Activated CD8-positive, alpha-beta T cell treated with anti-CD3 and anti-CD28 coated beads, Interleukin-2, amount 10 ng/mL, durations not matched to agents 7 days and 5 days (primary cell): Measurements from ENCODE around the gene GLB1L3. TPM values are rescaled to one million over a fixed set of nuclear protein-coding genes. Genes with fewer than 3 reads are reported as not detected.
A peak's percentile ranks its signal among the peaks of the same experiment; 100 is the strongest.

ENCODE experiments used
- ATAC-seq: fragments of 150-1000 bp; cut with Tn5 transposase; one replicate; pipeline ENCODE4 v1.10.0; 2021; ENCODE audit warnings: moderate library complexity
- CTCF ChIA-PET: fragments of 350-600 bp; sonication (Branson Sonifier 250); formaldehyde crosslinking; loops from one replicate; lab custom pipeline; 2021; ENCODE audit warnings: antibody characterized with exemption; lab: Charles Lee
- POLR2A ChIA-PET: fragments of 350-600 bp; sonication (Branson Sonifier 250); formaldehyde crosslinking; loops from one replicate; lab custom pipeline; 2021; ENCODE audit warnings: antibody characterized with exemption; lab: Charles Lee
- DNase-seq: peaks from one replicate; pipeline ENCODE4 v3.0.0-alpha.2; 2020
- H3K27ac Mint-ChIP-seq: one replicate; pipeline ENCODE4 v1.8.0; 2021; ENCODE audit warnings: mild to moderate bottlenecking, mixed read lengths
- H3K27me3 Mint-ChIP-seq: one replicate; pipeline ENCODE4 v1.8.0; 2021; ENCODE audit warnings: low read depth, mixed read lengths
- H3K36me3 Mint-ChIP-seq: one replicate; pipeline ENCODE4 v1.8.0; 2021; ENCODE audit warnings: low read depth, mixed read lengths
- H3K4me1 Mint-ChIP-seq: one replicate; pipeline ENCODE4 v1.8.0; 2021; ENCODE audit warnings: low read depth, mixed read lengths
- H3K4me3 Mint-ChIP-seq: one replicate; pipeline ENCODE4 v1.8.0; 2021; ENCODE audit warnings: mild to moderate bottlenecking, mixed read lengths
- H3K9me3 Mint-ChIP-seq: one replicate; pipeline ENCODE4 v1.8.0; 2022; ENCODE audit warnings: mixed read lengths; ENCODE audit not compliant: insufficient read depth
- total RNA-seq, 2 experiments: library from RNA; stranded (reverse); gene quantifications; one replicate each; pipeline ENCODE4 v1.2.3, GENCODE V29; 2021

GLB1L3 gene, protein sequence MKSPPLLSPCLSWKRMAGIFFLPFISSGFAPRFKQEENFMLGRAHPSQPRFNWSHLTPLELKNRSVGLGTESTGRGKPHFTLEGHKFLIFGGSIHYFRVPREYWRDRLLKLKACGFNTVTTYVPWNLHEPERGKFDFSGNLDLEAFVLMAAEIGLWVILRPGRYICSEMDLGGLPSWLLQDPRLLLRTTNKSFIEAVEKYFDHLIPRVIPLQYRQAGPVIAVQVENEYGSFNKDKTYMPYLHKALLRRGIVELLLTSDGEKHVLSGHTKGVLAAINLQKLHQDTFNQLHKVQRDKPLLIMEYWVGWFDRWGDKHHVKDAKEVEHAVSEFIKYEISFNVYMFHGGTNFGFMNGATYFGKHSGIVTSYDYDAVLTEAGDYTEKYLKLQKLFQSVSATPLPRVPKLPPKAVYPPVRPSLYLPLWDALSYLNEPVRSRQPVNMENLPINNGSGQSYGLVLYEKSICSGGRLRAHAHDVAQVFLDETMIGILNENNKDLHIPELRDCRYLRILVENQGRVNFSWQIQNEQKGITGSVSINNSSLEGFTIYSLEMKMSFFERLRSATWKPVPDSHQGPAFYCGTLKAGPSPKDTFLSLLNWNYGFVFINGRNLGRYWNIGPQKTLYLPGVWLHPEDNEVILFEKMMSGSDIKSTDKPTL
- total RNA-seq = 1 to 10 TPM; 3.8 to 4.0 TPM

DNA sequence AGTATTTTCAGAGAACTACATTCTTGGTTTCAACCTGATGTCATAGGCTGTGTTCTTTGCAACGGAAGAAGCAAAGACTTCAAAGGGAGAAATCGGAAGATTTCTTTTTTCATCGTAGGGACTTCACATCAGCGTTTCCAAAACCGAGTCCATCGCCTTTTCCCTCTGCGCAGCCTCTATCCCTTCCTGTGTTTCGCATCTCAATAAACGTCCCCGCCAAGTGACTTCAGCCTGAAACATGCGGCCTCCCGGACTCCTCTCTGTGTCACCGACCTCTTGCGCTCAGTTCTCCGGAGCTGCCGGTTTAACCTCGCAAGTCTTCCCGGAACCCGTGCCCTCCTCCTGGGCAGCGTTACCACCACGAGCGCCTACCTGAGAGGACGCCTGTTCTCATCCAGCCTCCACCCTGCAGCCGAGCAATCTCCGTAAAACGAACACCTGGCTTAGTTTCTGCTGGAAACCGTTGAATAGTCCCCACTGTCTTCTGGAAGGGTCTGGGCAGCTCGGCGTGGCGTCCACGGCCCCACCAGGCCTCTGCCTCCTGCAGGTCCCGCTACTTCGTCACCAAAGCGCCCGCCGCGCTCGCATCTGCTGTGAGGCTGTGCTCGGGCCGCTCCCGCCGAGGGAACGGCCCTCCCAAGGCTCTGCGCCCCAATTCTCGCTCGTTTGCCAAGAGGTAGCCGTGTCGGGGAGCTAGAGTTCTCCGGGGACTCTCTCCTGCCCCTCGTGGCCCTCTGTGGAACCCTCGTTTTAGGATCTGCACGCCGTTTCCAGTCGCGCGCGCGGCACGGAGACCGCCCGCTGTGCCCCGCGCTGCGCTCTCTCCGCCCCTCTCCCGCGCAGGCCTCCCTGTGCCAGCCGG is at the start of gene GLB1L3:
Gene GLB1L3, plus strand, starts transcription at position 846 of the 862 bp plus-strand sequence. CDS start 362 bp downstream, outside the sequence.
- peak; percentile 94 for ATAC-seq
- Mint-ChIP-seq H3K4me1 (peaks cover 51% of the 10 kb centered on the region), H3K27ac (peak within 1 kb of the TSS; percentile 96), H3K27me3 (peaks cover 8% of the 10 kb centered on the region), H3K36me3 (peaks cover 9% of the 10 kb centered on the region), H3K9me3 (peaks cover 8% of the 10 kb centered on the region), H3K4me3 (peak within 1 kb of the TSS; percentile 96)
- CTCF ChIA-PET = interaction anchor here (0.7 to 6.6 kb wide), 17 partner anchors 12 to 247 kb away, joined by 3 to 94 read pairs (median 4); partner anchors contain the start of genes ACAD8, NCAPD3, THYN1 and VPS26B
- peak; percentile 90 for DNase-seq
- POLR2A ChIA-PET = interaction anchor here (0.7 to 4.3 kb wide), 4 partner anchors 14 to 51 kb away, joined by 3 to 32 read pairs (median 9); partner anchors contain the start of genes ACAD8, NCAPD3, THYN1 and VPS26B

DNA sequence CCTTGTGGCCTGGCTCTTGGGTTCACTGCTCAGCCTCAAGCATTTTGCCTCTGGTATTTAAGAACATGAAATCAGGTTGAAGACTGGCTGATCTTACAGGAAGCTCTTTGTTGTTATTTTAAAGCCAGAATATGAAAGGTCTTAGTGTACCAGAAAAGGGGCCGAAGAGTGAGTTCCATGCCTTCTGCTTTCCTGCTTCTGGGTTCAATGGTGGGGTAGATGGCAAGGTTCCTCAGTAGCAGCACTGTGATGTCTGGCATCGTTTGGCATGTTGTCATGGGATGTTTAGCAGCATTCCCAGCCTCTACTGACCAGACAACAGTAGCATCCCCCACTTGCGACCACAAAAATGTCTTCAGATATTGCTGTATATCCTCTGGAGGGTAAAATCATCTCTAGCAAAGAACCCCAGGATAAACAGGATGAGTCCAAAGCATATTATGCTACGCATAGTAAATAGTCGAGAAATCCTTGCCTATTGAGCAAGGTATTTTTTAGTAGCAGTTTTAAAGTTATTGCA is 49.3 kb upstream of the GLB1L3 start:
- peaks cover 77% of the 10 kb centered on the region for H3K4me1 Mint-ChIP-seq

DNA sequence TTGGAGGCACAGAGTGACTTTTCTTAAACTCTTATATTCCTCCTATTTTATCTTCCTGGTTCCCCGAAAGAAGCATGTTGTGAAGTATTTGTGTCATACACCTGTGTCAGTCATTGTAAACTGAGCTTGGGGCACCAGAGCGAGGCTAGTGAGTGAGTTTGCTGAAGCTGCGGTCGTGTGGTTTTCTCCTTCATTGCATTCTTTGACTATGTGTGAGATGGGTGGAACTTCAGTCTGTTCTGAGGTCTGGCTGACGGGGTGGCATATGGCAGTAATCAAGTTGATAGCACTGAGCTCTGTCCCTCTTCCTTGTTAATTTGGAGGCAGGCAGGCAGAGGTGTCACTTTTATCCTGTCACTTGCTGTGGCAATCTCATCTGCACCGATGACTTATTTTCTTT is 47.6 kb upstream of the GLB1L3 start:
- no peak overlapping the region for H3K4me3 Mint-ChIP-seq
- no peaks in the 10 kb centered on the region for H3K9me3 Mint-ChIP-seq
- H3K27me3 Mint-ChIP-seq = no peaks in the 10 kb centered on the region
- peaks cover 77% of the 10 kb centered on the region for H3K4me1 Mint-ChIP-seq
- H3K36me3 Mint-ChIP-seq = peaks cover 40% of the 10 kb centered on the region
- ChIA-PET POLR2A (interaction anchor here (1.0 kb wide), 1 partner anchor 34 kb away, joined by 3 read pairs; no protein-coding TSS in a partner anchor), CTCF (interaction anchor here (0.6 to 4.5 kb wide), 9 partner anchors 12 to 48 kb away, joined by 3 to 18 read pairs (median 4); partner anchors contain the start of gene GLB1L3)
- H3K27ac Mint-ChIP-seq = peak overlapping the region; percentile 39
- ATAC-seq = no peak
- DNase-seq = peak; percentile 71

More for the DNA sequence above, 49.3 kb upstream of the GLB1L3 start:
- Mint-ChIP-seq H3K27me3 (no peaks in the 10 kb centered on the region), H3K4me3 (peak overlapping the region; percentile 93), H3K36me3 (peaks cover 50% of the 10 kb centered on the region), H3K9me3 (no peaks in the 10 kb centered on the region), H3K27ac (no peak overlapping the region)
- ChIA-PET CTCF (interaction anchor here (1.0 to 2.9 kb wide), 6 partner anchors 11 to 280 kb away, joined by 3 to 25 read pairs (median 3); no protein-coding TSS in a partner anchor), POLR2A (interaction anchor here (4.7 kb wide), 1 partner anchor 27 kb away, joined by 50 read pairs; the partner anchor contains the start of genes ACAD8 and THYN1)
- DNase-seq (no peak), ATAC-seq (no peak)

DNA sequence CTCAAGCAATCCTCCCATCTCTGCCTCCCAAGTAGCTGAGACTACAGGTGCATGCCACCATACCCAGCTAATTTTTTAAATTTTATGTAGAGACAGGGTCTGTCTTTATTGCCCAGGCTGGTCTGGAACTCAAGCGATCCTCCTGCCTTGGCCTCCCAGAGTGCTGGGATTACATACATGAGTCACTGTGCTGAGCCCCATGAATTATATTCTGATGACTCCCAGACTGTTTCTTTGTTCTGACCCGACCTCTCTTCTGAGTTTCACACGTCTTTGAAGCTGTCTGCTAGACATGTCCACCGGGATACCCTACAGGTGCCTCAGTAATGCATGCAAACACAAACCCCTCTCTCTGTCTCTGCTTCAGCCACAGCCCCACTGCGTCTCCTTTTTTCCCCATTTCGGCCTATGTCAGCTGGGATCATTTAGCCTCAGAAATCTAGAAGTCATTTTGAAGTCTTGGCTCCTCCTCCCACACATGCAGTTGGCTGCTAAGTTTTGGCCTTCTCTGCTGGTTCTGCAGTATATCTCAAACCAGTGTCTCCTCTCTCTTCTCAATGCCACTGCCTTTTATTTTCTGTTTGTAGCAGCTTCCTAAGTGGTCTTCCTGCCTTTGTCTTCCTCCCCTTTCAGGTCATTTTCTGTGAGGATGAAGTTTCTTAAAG is 46.9 kb upstream of the GLB1L3 start:
- ATAC-seq (no peak), DNase-seq (no peak)
- Mint-ChIP-seq H3K27me3 (no peaks in the 10 kb centered on the region), H3K4me1 (peaks cover 77% of the 10 kb centered on the region), H3K27ac (peak overlapping the region; percentile 32), H3K4me3 (peak overlapping the region; percentile 12), H3K36me3 (peaks cover 35% of the 10 kb centered on the region), H3K9me3 (no peaks in the 10 kb centered on the region)
- CTCF ChIA-PET = interaction anchor here (0.6 to 4.5 kb wide), 9 partner anchors 12 to 47 kb away, joined by 3 to 18 read pairs (median 4); partner anchors contain the start of gene GLB1L3
- POLR2A ChIA-PET = interaction anchor here (1.0 kb wide), 1 partner anchor 35 kb away, joined by 3 read pairs; no protein-coding TSS in a partner anchor

DNA sequence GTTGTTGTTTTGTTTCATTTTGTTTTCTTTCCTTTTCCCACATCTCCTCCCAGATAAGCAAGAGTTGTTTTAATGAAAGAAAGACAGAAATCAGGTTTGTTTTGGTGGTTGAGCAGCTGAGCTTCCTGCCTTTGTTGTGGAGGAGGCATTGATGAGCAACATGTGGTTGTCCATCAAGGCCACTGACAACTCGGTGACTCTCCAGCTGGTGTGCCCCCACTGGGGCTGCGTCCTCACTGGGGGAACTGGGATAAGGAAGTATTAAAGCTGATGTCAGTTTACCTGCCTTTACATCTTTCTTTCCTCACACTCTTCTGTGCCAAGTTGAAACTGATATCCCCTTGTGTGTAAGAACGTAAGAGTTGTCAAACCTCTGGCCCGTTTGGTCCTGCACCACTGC is 45.8 kb upstream of the GLB1L3 start:
- Mint-ChIP-seq H3K4me3 (no peak overlapping the region), H3K36me3 (peaks cover 39% of the 10 kb centered on the region), H3K27me3 (no peaks in the 10 kb centered on the region), H3K9me3 (no peaks in the 10 kb centered on the region), H3K27ac (no peak overlapping the region), H3K4me1 (peaks cover 77% of the 10 kb centered on the region)
- ChIA-PET POLR2A (no interaction called here), CTCF (interaction anchor here (1.0 to 4.5 kb wide), 3 partner anchors 14 to 46 kb away, joined by 4 to 18 read pairs (median 7); partner anchors contain the start of gene GLB1L3)
- no peak for ATAC-seq
- no peak for DNase-seq

DNA sequence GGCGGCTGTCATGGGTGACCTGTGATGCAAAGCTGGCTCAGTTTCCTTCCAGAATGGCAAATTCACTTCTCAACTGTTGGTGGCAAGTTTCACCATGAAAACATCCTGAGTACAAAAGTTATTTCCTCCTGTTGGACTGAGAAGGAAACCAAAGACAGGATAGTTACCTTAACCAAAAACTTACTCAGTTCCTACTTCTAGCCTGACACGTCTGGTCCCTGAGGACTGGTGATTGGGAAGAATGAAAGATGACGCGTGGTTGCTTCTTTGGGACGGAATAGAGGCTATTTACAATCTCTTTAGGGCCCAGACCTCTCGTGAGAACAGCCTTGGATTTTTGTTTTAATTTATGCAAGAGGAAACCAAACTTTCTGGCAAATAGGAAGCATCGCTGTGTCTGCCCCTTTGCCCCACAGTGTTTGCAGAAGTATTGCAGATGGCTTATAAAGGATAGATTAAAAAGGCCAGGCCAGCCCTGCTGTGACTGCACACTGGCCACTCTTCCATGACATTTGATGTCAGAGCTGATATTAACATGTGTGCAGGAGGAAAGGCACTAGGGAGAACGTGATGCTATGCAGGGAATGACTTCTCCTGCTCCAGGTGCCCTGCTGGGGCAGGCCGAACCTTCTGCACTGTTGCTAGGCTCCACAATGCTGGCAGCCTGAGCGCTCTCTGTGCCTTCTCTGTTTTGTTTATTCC is 44.1 kb upstream of the GLB1L3 start:
- DNase-seq (no peak), ATAC-seq (no peak)
- ChIA-PET CTCF (interaction anchor here (4.5 kb wide), 1 partner anchor 12 kb away, joined by 18 read pairs; no protein-coding TSS in a partner anchor), POLR2A (interaction anchor here (4.1 kb wide), 1 partner anchor 8 kb away, joined by 14 read pairs; the partner anchor contains the start of genes NCAPD3 and VPS26B)
- peaks cover 47% of the 10 kb centered on the region for H3K36me3 Mint-ChIP-seq
- H3K27ac Mint-ChIP-seq = peak overlapping the region; percentile 8
- H3K27me3 Mint-ChIP-seq = no peaks in the 10 kb centered on the region
- H3K4me1 Mint-ChIP-seq = peaks cover 60% of the 10 kb centered on the region
- no peak overlapping the region for H3K4me3 Mint-ChIP-seq
- no peaks in the 10 kb centered on the region for H3K9me3 Mint-ChIP-seq

DNA sequence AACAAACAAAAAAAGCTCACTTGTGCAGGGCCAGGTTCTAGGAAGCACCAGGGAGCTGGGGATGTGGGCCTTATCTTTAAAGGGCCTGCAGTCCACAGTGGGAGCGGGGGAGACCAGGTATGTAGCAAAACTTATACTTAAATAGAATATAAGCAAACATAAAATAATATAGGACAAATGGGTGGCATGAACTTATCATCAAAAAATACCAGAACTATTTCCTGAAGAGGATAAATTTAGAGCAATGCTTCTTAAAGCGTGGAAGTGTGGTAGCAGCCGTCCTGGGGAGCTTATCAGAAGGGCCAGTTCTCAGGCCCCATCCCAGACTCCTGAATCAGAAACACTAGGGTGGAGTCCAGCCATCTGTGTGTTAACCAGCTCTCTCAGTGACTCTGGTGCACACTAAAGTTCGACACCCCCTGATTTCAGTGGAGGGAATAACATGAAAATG is 42.4 kb upstream of the GLB1L3 start:
- ATAC-seq = no peak
- Mint-ChIP-seq H3K4me3 (no peak overlapping the region), H3K36me3 (peaks cover 42% of the 10 kb centered on the region), H3K27ac (no peak overlapping the region), H3K9me3 (no peaks in the 10 kb centered on the region), H3K4me1 (peaks cover 44% of the 10 kb centered on the region), H3K27me3 (no peaks in the 10 kb centered on the region)
- ChIA-PET CTCF (interaction anchor here (0.7 to 2.4 kb wide), 3 partner anchors 9 to 183 kb away, joined by 4 to 11 read pairs (median 5); partner anchors contain the start of gene VPS26B), POLR2A (interaction anchor here (4.1 kb wide), 1 partner anchor 10 kb away, joined by 14 read pairs; the partner anchor contains the start of genes NCAPD3 and VPS26B)
- DNase-seq = no peak

DNA sequence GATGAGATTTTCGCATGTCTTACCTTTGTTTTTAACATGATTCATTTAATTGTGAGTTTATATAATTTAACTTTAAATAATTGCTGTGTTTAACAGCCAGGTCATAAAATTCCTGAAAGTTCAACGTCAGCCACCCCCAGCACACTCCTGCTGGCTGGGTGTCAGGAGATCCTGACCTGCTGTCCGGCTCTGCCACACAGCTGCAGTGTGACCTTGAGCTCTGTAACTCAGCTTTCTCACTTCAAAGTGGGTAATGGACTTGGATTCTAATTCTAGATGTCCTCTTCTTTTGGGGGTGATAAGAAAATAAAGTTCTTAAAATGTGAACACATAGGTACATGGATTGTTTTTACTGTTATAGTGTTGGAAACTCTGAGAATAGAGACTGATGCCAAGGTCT is 40.8 kb upstream of the GLB1L3 start:
- H3K36me3 Mint-ChIP-seq = peaks cover 37% of the 10 kb centered on the region
- DNase-seq = no peak
- H3K4me1 Mint-ChIP-seq = peaks cover 27% of the 10 kb centered on the region
- no peaks in the 10 kb centered on the region for H3K27me3 Mint-ChIP-seq
- ATAC-seq = no peak
- ChIA-PET POLR2A (interaction anchor here (4.1 kb wide), 1 partner anchor 11 kb away, joined by 14 read pairs; the partner anchor contains the start of genes NCAPD3 and VPS26B), CTCF (interaction anchor here (0.6 to 2.4 kb wide), 2 partner anchors 8 to 22 kb away, joined by 3 to 11 read pairs; no protein-coding TSS in a partner anchor)
- H3K9me3 Mint-ChIP-seq = no peaks in the 10 kb centered on the region
- H3K4me3 Mint-ChIP-seq = no peak overlapping the region
- H3K27ac Mint-ChIP-seq = no peak overlapping the region

DNA sequence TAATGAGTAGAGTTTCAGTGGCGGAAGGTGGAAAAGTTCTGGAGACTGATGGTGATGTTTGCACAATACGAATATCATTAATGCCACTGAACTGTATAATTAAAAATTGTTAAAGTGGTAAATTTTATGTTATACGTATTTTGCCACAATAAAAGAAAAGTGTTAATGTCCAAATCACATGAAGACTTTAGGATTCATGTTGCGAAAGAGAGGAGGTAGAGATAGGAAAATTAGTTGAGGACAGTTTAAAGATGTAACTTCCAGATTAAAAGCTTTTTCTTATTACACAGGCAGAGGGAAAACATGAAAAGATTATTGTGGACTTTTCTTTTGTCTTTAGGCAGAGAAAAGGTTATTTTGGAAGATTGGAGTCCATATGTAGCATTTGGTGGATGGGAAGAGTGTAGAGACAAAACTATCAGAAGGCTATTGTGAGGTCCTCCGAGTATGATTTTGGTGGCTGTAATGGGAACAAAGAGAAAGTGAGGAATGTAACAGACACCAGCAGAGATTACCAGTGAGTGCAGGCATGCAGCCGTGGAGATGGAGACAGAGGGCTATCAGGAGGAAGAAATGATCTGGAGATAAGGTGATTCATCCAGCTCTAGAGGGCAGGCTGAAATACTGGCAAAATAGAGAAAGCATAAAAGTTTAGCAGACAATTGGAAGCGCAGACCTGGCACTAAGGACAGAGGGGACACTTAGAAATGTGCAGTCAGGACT is 39.2 kb upstream of the GLB1L3 start:
- Mint-ChIP-seq H3K9me3 (no peaks in the 10 kb centered on the region), H3K27me3 (no peaks in the 10 kb centered on the region), H3K4me1 (peaks cover 12% of the 10 kb centered on the region), H3K27ac (no peak overlapping the region), H3K36me3 (peaks cover 37% of the 10 kb centered on the region), H3K4me3 (no peak overlapping the region)
- ChIA-PET CTCF (interaction anchor here (1.0 to 1.1 kb wide), 2 partner anchors 10 to 27 kb away, joined by 3 to 5 read pairs; no protein-coding TSS in a partner anchor), POLR2A (no interaction called here)
- DNase-seq (no peak), ATAC-seq (no peak)
